ENCODE results near the gene TRPM5.

GRCh38 chr11:2421226-2421994, 22.9 kb downstream of the TRPM5 start:
- no peak for TF ChIP-seq CTCF (optimal IDR thresholded peaks at IDR 0.05 in 1 of 3, IDR thresholded peaks at IDR 0.05 in 1 of 3, conservative IDR thresholded peaks at IDR 0.05 in 1 of 3; ENCODE audit: extremely low read depth in 1 of 3, insufficient read depth in 2 of 3, low read length in 3 of 3)
- no peak for TF ChIP-seq EZH2 (IDR thresholded peaks at IDR 0.05; ENCODE audit: low read length)
